NCI-H2196 (cell line): ENCODE results near the gene RABGGTA.

Experiments
- DNase-seq: peaks from one replicate; lab custom pipeline; 2025; ENCODE audit not compliant: unreplicated experiment; lab: John Stamatoyannopoulos, UW

The RABGGTA gene

DNA sequence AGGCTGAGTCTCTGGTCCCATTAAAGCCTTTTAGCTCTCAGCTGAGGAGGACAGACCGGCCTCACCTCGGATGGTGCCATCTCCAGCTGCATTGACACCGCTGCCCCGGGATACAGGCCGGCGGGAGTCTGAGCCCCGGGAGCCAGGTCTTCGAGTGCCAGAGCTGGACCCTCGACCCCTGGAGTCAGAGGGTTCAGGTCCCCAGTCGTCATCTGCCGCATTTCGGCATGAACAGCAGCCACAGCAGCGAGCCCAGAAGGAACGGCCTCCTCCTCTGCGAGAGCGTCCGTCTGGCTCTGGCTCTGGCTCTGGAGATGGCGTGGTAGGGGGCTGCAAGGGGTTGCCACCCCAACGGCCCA lies 9.4 kb downstream of the RABGGTA start:
- no peak for DNase-seq

- DNase-seq, result no peak
Observed at GRCh38 chr14:24261256-24261968, 10.0 kb downstream of the RABGGTA start.

DNA sequence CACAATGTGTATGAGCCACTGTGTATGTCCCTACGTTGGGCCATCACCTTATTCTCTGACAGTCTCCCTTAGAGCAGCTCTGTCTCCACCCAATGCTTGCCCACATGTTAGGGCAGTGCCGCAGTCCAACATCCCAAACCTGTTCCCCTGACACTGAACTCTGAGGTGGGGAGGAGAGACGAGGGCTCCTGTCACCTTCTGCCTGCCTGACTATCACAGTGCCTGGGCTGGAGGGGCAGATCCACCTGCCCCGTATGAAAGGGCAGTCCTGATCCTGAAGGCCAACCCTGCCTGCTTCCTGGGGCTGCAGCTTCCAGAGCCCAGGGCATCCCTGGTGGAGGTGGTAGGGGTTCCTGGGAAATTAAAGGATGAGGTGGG lies 10.6 kb downstream of the RABGGTA start:
- no peak for DNase-seq

GRCh38 chr14:24260026-24260779 lies 11.2 kb downstream of the RABGGTA start:
- no peak for DNase-seq

GRCh38 chr14:24259282-24260025 lies 11.9 kb downstream of the RABGGTA start:
- no peak for DNase-seq

DNA sequence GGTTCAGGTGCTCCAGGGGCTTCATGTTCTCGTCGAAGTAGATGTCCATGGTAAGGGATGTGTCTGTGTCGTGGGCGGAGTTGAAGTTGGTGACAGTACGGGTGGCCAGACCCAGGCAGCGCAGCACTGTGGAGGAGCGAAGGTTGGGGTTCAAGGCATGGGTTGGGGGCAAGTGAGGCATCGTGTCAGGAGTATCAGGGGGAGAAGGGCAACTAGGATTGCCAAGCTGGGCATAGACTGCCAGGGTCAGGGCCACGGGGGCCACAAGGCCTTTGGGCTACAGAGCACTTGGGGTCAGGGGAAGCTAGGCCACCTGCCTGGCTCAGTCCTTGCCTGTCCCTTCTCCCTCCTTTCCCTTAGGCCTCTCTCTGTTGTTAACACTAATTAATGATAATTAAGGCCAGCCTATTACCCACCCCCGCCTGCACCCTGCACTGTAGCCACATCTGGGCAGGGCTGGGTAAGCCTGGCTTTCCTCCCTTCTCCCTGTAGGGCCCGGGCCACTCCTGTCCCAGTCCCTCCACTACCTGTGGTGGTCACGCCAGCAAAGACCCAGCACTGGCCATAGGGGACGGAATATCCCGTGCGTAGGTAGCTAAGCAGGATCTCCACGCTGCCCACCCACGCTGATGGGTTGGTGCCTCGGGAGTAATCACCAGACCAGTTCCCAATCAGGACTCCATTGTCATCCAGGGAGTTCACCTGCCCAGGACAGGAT lies 12.7 kb downstream of the RABGGTA start:
- DNase-seq, result no peak

- no peak for DNase-seq
Observed at GRCh38 chr14:24258119-24258518, 13.3 kb downstream of the RABGGTA start.

DNA sequence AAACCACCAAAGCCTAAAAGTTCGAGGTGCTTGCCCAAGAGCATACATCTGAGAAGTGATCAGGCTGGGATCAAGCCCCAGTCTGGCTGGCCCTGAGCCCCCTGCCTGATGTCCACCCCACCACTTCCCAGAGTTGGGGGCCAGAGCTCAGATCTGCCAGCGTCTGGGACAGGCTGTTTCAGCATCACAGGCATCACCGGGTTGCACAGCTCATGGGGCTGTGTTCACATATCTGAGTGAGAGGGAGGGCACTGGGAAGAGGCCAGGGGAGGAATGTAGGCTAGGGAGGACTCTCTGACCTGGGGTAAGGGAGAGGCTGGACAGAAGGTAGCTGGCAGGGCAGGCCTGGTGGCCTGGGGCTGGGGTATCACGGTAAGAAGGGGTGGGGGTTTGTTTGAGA lies 14.4 kb downstream of the RABGGTA start:
- no peak for DNase-seq

- no peak for DNase-seq
Observed at GRCh38 chr14:24255931-24256711, 15.3 kb downstream of the RABGGTA start.

DNA sequence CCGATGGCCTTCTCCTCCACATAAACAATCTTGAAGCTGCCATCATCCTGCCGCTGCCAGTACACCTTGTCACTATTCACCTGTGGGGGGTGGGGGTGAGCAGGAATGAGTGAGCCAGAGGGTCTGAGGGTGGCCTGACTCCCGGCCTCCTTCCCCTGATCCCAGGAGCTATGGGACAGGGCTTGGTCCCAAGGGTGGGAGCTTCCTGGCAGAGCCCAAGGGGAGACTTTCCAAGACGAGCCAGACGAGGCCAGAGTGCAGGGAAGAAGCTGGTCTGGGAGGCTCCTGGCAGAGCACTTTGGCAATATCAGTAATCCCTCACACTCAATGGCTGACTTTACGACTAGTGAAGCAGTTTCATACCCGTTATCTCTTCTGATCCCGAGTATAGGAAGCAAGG lies 16.0 kb downstream of the RABGGTA start:
- no peak for DNase-seq

GRCh38 chr14:24254630-24255392 lies 16.6 kb downstream of the RABGGTA start:
- no peak for DNase-seq

- no peak for DNase-seq
Observed at GRCh38 chr14:24253936-24254335, 17.5 kb downstream of the RABGGTA start.

DNA sequence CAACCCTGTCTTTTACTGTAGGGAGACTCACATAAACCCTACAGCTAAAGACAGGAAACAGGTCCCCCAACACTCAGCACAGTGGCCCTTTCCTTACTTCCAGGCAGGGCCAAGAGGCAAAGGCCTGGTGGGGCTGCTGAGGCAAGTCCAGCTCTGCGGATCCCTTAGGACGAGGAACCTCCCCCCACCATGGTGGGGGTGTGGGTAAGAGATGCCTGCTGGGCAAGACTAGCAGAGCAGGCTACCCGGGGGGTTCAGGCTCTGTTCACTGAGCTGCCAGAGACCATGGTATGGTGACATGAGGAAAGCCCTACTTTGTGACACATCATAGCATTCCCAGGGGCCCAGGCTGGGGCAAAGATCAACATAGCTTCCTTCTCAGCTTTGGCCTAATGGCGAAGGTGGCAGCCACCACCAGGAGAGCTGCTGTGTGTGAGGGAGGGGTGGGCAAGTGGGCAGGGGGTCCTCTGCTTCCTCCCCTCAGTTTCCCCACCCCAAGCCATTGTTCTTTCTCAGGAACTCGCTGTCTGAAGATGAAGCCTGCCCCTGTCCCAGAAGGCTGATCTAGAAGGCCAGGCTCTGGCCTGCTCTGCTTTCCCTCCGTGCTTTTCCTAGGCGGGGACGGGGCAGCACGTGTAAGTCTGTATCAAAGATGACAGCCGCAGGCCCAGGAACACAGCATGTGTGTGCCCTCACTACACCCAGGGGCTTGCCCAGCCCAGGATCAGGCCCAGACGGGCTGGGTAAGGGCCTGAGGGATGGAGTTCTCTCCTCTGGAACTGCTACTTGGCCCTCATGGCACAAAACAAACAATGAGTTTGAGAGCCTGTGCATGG lies 18.9 kb downstream of the RABGGTA start:
- DNase-seq, result no peak

DNA sequence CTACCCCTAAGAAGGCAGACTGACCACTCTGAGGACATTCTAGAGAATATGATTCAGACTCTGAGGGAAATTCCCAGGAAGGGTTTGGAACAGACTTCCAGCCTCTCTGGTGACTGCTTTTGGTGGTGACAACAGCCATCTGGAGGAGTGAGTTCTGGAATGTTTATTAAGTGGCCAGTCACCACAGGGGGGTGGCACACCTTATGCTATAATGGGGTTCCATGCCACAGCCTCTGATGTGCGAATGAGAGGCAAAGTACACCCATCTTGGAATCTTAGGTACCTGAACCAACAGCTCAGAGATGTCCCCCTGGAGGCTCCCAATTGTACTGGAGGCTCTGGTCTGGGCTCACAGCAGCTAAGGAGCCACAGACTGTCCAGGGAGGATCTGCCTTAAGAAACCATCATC lies 19.5 kb downstream of the RABGGTA start:
- no peak for DNase-seq

DNA sequence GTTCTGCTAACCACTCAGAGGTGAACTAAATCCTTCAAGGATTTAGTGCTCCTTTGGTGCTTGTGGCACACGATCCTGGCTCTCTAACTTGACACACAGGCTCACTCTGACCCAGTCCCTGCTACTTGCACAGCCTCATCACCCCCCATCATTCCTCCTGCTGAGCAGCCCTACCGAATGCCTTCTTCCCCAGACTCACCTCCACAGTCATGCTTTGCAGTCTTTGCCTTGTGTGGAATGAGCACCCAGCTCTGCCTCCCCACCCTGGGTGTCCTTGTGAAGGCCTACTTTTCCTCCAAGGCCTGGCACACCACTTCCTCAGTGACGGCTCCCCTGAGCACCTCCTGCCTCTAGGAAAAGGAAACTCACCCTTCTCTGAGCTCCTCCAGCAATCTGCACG lies 21.0 kb downstream of the RABGGTA start:
- DNase-seq, result no peak

GRCh38 chr14:24249230-24250021 lies 22.0 kb downstream of the RABGGTA start:
- DNase-seq, result no peak

DNA sequence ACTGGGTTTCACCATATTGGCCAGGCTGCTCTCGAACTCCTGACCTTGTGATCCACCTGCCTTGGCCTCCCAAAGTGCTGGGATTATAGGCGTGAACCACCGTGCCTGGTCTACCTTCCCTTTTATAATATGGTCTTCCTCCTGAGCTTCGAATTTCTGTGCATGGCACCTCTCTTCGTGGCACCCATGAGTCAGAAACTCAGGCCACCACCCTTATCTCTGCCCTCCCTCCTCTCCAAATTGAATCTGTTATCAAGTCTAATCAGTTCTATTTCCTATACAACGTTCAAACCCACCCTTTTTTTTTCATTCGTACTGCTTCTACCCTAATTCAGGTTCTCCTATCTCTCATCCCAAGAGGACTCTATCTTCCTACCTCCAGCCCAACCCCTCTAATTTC lies 24.0 kb downstream of the RABGGTA start:
- no peak for DNase-seq

DNA sequence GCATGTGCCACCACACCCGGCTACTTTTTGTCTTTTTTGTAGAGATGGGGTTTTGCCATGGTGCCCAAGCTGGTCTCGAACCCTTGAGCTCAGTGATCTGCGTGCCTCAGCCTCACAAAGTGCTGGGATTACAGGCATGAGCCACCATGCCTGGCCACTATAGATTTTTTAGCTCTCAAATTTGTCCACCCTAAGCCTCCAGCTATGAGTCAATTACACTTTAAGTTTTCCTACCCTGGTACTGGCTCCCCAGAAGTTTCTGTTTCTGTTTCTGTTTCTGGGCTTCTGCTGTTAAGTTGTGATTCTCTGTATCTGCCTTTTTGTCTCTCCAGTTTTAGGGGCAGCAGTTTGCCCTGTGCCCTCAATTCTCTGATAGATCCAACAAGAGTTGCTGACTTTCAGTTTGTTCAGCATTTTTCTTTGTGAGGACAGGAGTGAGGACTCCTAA lies 24.6 kb downstream of the RABGGTA start:
- no peak for DNase-seq
